Uterus (tissue), 2 donors: ENCODE measurements around the gene RABGAP1L.

Experiments
- POLR2A ChIP-seq, 2 donors: fragments of 450-650 bp; IDR thresholded peaks; one replicate each; pipeline ENCODE4 v1.6.1; 2016; ENCODE audit warnings: antibody characterized with exemption in 2 of 2, mild to moderate bottlenecking in 1 of 2, moderate library complexity in 1 of 2
- TF ChIP-seq, protein P1 (sequence below), 4 experiments: fragments of 200-600 bp in 2 of 4; fragments of 450-650 bp in 2 of 4; sonication (generic) in 2 of 4; IDR thresholded peaks; one replicate each; pipeline ENCODE4 v1.5.1; 2016 to 2019; ENCODE audit warnings: antibody characterized with exemption in 4 of 4, mild to moderate bottlenecking in 2 of 4, moderate library complexity in 1 of 4

DNA sequence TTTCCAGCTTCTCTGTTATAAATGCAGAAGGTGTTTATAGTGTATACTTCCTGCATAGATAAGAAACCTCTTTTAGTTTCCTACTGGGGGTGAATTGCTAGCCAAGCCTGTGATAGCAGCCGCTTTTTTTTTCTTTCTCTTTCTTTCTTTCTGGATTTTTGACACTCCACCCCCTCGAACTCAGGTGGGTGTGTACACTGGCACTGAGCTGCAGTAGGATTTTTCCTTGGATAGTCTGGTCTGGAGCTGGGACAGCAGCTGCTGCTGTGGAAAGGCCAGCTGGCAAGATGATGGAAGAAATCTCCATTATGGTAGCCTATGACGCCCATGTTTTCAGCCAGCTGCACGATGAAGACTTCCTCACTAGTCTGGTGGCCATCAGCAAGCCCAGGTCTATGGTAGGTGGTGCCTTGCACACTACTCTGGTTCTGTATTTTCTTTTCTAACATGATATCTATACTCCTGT, 717.9 kb downstream of the RABGAP1L start:
- TF ChIP-seq, protein P1, sequence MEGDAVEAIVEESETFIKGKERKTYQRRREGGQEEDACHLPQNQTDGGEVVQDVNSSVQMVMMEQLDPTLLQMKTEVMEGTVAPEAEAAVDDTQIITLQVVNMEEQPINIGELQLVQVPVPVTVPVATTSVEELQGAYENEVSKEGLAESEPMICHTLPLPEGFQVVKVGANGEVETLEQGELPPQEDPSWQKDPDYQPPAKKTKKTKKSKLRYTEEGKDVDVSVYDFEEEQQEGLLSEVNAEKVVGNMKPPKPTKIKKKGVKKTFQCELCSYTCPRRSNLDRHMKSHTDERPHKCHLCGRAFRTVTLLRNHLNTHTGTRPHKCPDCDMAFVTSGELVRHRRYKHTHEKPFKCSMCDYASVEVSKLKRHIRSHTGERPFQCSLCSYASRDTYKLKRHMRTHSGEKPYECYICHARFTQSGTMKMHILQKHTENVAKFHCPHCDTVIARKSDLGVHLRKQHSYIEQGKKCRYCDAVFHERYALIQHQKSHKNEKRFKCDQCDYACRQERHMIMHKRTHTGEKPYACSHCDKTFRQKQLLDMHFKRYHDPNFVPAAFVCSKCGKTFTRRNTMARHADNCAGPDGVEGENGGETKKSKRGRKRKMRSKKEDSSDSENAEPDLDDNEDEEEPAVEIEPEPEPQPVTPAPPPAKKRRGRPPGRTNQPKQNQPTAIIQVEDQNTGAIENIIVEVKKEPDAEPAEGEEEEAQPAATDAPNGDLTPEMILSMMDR (IDR thresholded peaks at IDR 0.05): no peak
- no peak for TF ChIP-seq POLR2A (IDR thresholded peaks at IDR 0.05)
